Ectodermal cell (in vitro differentiated cells): ENCODE results near the gene SLC29A3.
"Not testable (repeated sequence)": the region's sequence is repeated elsewhere in the genome, so short reads cannot be mapped to it uniquely, and the experiment has no call there.

Experiments used
- H3K27ac ChIP-seq: 2 replicates; pipeline ENCODE4 v1.7.0; 2013; ENCODE audit warnings: mild to moderate bottlenecking, low read depth, low read length; ENCODE audit not compliant: insufficient read depth, poor library complexity, severe bottlenecking
- H3K27me3 ChIP-seq: 2 replicates; pipeline ENCODE4 v1.7.0; 2013; ENCODE audit warnings: mild to moderate bottlenecking, low read length; ENCODE audit not compliant: insufficient read depth, control insufficient read depth, poor library complexity, severe bottlenecking
- H3K36me3 ChIP-seq: one replicate; pipeline ENCODE4 v1.7.0; 2013; ENCODE audit warnings: low read length; ENCODE audit not compliant: control insufficient read depth, insufficient read depth
- H3K4me1 ChIP-seq: one replicate; pipeline ENCODE4 v1.7.0; 2013; ENCODE audit warnings: low read length; ENCODE audit not compliant: control insufficient read depth, insufficient read depth
- H3K4me3 ChIP-seq: 2 replicates; pipeline ENCODE4 v1.7.0; 2013; ENCODE audit warnings: low read depth, low read length, control low read depth; ENCODE audit not compliant: insufficient read depth
- H3K9me3 ChIP-seq: 2 replicates; pipeline ENCODE4 v1.7.0; 2013; ENCODE audit warnings: mild to moderate bottlenecking, low read length, moderate library complexity; ENCODE audit not compliant: control insufficient read depth
- WGBS, 2 experiments: methylation state at CpG; one replicate each; pipeline ENCODE4 v1.1.7; 2013; ENCODE audit warnings: missing lambda C conversion rate in 2 of 2; 5-methylcytosine and 5-hydroxymethylcytosine counted together

SLC29A3 gene

DNA sequence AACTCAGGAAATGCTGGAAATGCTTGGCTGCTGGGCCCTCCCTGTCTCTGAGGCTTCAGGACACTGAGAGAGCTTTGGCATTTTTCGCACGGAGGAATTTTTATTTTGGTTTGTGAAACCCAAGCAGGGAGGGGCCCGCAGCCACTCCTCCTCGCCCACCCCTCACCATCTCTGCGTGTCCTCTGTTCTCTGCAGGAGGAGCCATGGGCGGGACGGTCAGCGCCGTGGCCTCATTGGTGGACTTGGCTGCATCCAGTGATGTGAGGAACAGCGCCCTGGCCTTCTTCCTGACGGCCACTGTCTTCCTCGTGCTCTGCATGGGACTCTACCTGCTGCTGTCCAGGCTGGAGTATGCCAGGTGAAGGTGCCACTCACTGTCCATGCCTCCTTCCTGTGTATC is 36.8 kb downstream of the SLC29A3 start:
- WGBS, 2 experiments: 92% methylated on average over 12 of the region's 12 CpGs
- H3K4me1 ChIP-seq: no peaks in the 10 kb centered on the region
- no peaks in the 10 kb centered on the region for H3K27me3 ChIP-seq

GRCh38 chr10:71357792-71358265 is 38.8 kb downstream of the SLC29A3 start:
- Histone ChIP-seq H3K9me3 (no peaks in the 10 kb centered on the region), H3K27me3 (no peaks in the 10 kb centered on the region), H3K36me3 (no peaks in the 10 kb centered on the region), H3K27ac (no peak overlapping the region), H3K4me1 (no peaks in the 10 kb centered on the region), H3K4me3 (no peak overlapping the region)
- 90 to 93% methylated on average over 7 of the region's 7 CpGs for WGBS, 2 experiments

More for the DNA sequence above, 36.8 kb downstream of the SLC29A3 start:
- no peak overlapping the region for H3K27ac ChIP-seq
- H3K9me3 ChIP-seq: no peaks in the 10 kb centered on the region
- H3K36me3 ChIP-seq: no peaks in the 10 kb centered on the region
- no peak overlapping the region for H3K4me3 ChIP-seq

GRCh38 chr10:71358277-71358676 is 39.2 kb downstream of the SLC29A3 start:
- Histone ChIP-seq H3K4me3 (no peak overlapping the region), H3K9me3 (no peaks in the 10 kb centered on the region), H3K27me3 (no peaks in the 10 kb centered on the region), H3K36me3 (no peaks in the 10 kb centered on the region), H3K4me1 (no peaks in the 10 kb centered on the region), H3K27ac (no peak overlapping the region)
- WGBS, 2 experiments: 91 to 93% methylated on average over 8 of the region's 8 CpGs

DNA sequence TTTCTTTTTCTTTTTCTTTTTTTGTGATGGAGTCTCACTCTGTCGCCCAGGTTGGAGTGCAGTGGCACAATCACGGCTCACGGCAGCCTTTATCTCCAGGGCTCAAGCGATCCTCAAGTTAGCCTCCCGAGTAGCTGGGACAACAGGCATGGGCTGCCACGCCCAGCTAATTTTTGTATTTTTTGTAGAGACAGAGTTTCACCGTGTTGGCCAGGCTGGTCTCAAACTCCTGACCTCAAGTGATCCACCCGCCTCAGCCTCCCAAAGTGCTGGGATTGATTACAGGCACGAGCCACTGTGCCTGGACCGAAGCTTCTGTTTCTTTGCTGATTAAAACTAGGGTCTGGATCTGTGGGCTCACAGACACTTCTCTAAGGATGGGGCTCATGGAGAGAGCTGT is 39.8 kb downstream of the SLC29A3 start:
- H3K36me3 ChIP-seq, H3K4me3 ChIP-seq, H3K9me3 ChIP-seq, H3K27me3 ChIP-seq, H3K27ac ChIP-seq, H3K4me1 ChIP-seq: not testable (repeated sequence)
- WGBS, 2 experiments: 89 to 91% methylated on average over 10 of the region's 10 CpGs

DNA sequence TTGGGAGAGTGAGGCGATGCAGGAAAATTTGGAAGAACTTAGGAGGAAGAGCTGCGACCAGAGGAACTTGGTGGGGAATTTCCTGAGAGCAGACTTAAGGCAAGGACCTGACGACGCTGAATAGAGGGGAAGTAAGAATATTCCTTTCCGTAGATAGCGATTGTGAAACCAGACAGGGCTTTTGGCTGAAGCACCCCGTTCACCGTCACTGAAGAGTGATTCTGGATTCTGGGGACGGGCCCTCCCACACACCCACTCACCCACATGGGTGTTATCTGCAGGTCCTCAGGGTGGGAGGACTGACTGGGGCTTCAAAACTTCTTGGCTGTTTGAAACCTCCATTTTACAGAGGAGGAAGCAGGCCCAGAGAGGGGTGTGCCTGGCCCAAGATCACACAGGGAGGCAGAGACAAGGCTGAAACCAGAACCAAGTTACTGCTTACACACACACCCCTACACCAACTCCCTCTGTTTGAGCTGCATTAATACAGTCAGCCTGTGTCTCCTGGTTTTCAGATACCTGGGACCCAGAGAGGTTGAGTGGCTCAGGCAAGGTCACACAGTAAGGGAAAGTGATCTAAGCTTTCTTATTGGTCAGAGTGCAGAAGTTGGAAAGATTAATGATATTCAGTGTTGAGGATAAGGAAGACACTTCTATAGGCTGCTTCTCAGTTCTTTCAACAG is 40.4 kb downstream of the SLC29A3 start:
- no peaks in the 10 kb centered on the region for H3K36me3 ChIP-seq
- 88 to 92% methylated on average over 9 of the region's 9 CpGs for WGBS, 2 experiments
- H3K4me1 ChIP-seq: no peaks in the 10 kb centered on the region
- no peaks in the 10 kb centered on the region for H3K27me3 ChIP-seq
- H3K27ac ChIP-seq: no peak overlapping the region
- H3K9me3 ChIP-seq: no peaks in the 10 kb centered on the region
- H3K4me3 ChIP-seq: no peak overlapping the region

DNA sequence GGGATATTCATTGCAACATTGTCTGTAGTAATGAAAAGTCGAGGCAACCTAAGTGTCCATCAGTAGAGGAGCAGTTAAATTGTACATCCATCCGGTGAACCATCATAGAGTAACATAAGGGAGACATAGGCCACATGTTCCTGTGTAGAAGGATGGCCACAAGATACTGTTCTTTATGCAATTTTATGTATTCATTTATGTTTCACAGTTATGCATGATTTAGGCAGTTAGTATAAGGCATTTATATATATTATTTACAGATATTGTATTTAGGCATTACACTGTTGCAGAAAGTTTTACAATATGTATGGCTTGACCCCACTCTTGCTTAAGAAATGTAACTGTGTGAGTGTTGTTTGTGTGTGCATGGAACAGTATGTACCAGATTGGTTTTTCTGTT is 41.7 kb downstream of the SLC29A3 start:
- Histone ChIP-seq H3K9me3 (no peaks in the 10 kb centered on the region), H3K4me3 (no peak overlapping the region), H3K27ac (no peak overlapping the region), H3K4me1 (no peaks in the 10 kb centered on the region), H3K36me3 (no peaks in the 10 kb centered on the region), H3K27me3 (no peaks in the 10 kb centered on the region)
- WGBS, 2 experiments: 99 to 100% methylated on average over 2 of the region's 2 CpGs

- Histone ChIP-seq H3K36me3 (no peaks in the 10 kb centered on the region), H3K4me1 (no peaks in the 10 kb centered on the region), H3K27ac (no peak overlapping the region), H3K27me3 (no peaks in the 10 kb centered on the region), H3K4me3 (no peak overlapping the region), H3K9me3 (no peaks in the 10 kb centered on the region)
- WGBS, 2 experiments: 95 to 96% methylated on average over 7 of the region's 7 CpGs
Measured at GRCh38 chr10:71361581-71361980, 42.5 kb downstream of the SLC29A3 start.

GRCh38 chr10:71362141-71362540 is 43.1 kb downstream of the SLC29A3 start:
- no peak overlapping the region for H3K27ac ChIP-seq
- H3K4me3 ChIP-seq: no peak overlapping the region
- no peaks in the 10 kb centered on the region for H3K36me3 ChIP-seq
- 95% methylated on average over 16 of the region's 16 CpGs for WGBS, 2 experiments
- H3K4me1 ChIP-seq: no peaks in the 10 kb centered on the region
- H3K27me3 ChIP-seq: no peaks in the 10 kb centered on the region
- no peaks in the 10 kb centered on the region for H3K9me3 ChIP-seq

DNA sequence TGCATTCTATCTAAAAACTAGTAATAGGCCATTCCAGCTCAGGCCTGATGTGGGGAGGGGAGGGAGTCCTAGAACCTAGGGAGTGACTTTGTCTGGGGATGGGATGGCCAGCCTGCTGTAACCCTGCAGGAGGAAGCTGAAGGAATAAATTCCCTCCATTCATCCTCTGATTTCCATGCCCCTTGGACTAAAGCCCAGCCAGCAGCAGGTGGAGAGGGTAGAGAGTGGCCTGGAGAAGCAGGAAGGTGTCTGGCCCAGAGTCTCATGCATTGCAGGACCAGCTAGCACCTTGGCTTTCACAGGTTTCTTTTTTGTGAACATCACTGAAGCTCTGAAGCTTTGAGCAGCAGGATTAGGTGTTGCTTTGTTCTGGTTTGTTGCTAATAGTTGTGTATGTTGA is 44.9 kb downstream of the SLC29A3 start:
- H3K4me3 ChIP-seq: no peak overlapping the region
- H3K9me3 ChIP-seq: no peaks in the 10 kb centered on the region
- H3K4me1 ChIP-seq: no peaks in the 10 kb centered on the region

GRCh38 chr10:71365366-71365765 is 46.3 kb downstream of the SLC29A3 start:
- Histone ChIP-seq H3K36me3 (no peaks in the 10 kb centered on the region), H3K4me1 (no peaks in the 10 kb centered on the region), H3K27me3 (no peaks in the 10 kb centered on the region), H3K27ac (no peak overlapping the region), H3K4me3 (no peak overlapping the region), H3K9me3 (no peaks in the 10 kb centered on the region)
- 94 to 97% methylated on average over 6 of the region's 6 CpGs for WGBS, 2 experiments

More for the DNA sequence above, 44.9 kb downstream of the SLC29A3 start:
- Histone ChIP-seq H3K27ac (no peak overlapping the region), H3K36me3 (no peaks in the 10 kb centered on the region), H3K27me3 (no peaks in the 10 kb centered on the region)

- no peak overlapping the region for H3K4me3 ChIP-seq
- no peaks in the 10 kb centered on the region for H3K36me3 ChIP-seq
- no peak overlapping the region for H3K27ac ChIP-seq
- H3K27me3 ChIP-seq: no peaks in the 10 kb centered on the region
- no peaks in the 10 kb centered on the region for H3K4me1 ChIP-seq
- 85 to 87% methylated on average over 8 of the region's 8 CpGs for WGBS, 2 experiments
- no peaks in the 10 kb centered on the region for H3K9me3 ChIP-seq
Measured at GRCh38 chr10:71366690-71367089, 47.6 kb downstream of the SLC29A3 start.
